GM19467 (cell line): Measurements from ENCODE around the gene CBLB.

Experiments
- ATAC-seq: cut with Tn5 transposase; IDR thresholded peaks from one replicate; pipeline ENCODE4 v1.9.1; 2021; ENCODE audit warnings: mild to moderate bottlenecking, moderate library complexity; ENCODE audit not compliant: unreplicated experiment

The CBLB gene

DNA sequence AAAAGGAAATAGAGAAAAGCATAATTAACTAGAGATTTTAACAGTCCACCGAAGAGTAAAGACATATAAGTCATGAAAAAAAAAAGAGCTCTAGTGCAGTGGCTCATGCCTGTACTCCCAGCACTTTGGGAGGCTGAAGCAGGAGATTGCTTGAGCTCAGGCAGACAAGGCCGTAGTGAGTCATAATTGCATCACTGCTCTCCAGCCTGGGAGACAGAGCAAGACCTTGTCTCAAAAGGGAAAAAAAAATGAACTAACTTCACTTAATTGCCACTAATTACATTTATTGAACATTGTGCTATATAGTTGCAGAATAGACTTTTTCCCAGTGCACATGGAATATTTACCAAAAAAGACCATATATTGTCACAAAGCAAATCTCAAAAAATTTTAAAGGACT is 221.8 kb downstream of the CBLB start:
- ATAC-seq: no peak

DNA sequence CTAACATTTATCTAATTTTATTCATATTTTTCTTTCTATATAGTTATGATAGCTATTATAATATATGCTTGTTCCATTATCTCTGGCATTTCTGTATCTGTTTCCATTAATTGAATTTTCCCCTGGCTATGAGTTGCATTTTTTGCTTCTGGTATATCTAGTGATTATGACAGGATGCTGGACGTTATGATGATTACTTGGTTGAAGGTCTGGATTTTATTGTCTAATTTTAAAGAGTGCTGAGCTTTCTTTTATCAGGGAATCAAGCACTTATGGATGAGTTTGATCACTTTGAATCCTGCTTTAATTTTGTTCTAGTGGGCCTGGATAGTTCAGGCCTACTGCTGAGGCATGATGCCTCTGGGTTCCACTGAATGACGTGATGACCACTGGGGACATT is 229.7 kb downstream of the CBLB start:
- ATAC-seq: no peak

DNA sequence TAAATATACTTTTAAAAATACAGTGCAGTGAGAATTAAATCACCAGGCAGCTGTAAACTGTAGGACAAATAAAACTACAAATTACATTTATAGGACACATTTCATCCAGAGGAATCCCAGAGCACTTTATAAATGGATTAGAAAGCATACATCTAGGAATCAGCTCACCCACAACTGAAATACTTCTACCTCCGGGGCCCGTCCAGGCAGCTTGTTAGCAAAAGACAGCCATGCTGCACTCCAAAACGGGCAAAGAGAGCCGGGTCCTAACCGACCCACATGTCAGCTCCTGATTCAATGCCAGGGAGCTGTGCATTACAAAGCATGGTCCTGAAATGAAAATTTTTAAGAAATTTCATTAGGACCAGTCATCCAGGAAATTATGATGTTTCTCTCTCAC is 234.1 kb downstream of the CBLB start:
- no peak for ATAC-seq

DNA sequence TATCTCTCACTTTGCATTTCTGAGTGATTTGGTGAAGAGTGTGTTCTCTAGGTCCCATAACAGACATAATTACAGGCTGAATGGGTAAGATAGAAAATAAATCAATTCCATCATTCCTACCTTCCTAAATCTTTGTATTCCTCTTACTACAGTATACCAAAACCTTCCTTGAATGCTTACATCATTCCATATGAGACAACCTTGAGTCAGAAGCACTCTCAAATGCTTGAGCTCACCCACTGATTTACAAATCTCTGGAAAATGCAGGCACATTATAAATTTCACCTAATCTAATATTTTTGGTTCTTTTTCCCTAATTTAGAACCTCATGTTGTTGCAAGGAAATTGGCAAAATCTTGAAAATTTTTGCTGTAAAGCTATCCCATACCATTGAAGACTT is 239.1 kb downstream of the CBLB start:
- ATAC-seq: no peak

DNA sequence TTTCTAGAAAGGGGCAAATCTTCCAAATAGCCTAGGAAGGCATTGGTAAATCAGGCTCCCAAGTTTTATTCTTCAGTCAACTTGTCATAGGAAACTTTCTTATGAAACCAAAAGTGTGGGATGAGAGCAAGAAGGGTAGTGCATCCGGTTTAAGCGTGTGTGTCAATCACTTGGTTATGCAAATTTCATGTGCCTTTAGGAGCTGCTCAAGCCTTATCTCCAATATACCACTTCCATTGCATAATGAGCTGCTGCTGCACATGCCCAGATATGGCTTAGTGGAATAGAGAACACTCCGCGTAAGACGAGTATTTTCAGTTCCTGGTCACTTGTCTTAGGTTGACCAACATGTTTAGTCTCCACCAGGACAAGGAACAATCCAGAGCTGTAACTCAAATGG is 242.1 kb downstream of the CBLB start:
- ATAC-seq: no peak

DNA sequence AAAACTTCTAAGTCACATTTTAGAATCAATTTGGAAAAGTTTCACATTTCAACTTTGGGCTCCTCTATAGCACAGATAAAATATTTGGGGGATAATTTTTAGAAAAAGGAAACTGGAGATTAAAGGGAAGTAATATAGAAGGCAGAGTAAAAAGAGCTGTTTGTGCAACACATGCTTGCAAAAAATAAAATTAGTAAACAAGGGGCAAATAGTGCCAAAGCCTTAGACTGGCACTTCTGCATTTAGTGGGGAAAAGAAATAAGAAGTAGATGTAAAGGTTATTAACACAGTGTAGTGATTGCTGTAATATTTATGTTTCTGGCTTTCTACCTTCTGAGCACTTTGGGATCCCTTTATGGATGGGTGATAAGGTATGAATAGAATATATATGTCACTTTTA is 246.6 kb downstream of the CBLB start:
- no peak for ATAC-seq

DNA sequence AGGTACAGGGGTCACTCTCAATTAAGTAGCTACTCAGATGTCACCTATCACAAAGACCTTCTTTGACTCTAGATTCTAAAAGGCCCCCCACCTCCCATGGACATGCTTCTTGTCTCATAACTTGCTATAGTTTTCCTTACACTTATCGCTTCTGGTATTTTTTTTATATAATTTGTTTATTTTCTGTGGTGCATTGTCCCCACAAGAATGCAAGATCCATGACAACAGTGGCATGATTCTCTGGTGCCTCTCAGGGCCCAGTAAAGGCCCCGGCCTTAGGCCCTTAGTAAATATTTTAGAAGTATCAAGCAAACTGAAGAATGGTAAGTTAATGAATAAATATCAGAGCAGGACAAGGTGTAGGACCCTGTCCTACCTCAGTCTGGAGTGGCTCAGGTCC is 248.6 kb downstream of the CBLB start:
- no peak for ATAC-seq

DNA sequence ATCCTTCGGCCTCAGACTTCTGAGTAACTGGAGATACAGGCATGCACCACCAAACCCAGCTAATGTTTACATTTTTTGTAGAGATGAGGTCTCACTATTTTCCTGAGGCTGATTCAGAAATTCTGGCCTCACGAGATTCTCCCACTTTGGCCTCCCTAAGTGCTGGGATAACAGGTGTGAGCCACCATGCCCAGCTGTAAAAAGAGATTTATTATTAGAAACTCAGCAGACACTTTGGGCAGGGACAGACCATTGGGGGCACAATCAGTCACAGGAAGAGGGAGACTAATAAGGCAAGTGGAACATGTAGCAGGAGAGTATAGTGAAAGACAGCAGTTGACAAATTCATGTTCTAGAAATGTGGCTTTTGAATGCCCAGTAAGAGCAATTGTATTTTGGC is 249.2 kb downstream of the CBLB start:
- ATAC-seq: no peak

DNA sequence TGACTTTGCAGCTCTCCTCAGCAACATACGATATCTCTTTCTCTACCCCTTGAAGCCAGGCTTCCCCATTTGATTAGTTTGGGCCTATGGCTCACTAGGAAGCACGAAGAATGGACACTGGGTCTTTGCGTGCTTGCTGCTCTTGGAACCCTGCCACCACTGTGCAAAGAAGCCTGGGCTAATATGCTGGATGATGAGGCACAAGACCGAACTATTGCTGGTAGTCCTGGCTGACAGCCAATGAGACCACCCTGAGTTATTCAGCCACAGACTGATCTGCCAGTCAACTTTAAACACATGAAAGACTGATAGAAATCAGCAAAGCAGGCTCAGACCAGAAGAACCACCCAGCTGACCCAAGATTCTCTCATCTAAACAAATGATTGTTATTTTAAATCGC is 250.3 kb downstream of the CBLB start:
- ATAC-seq: no peak

DNA sequence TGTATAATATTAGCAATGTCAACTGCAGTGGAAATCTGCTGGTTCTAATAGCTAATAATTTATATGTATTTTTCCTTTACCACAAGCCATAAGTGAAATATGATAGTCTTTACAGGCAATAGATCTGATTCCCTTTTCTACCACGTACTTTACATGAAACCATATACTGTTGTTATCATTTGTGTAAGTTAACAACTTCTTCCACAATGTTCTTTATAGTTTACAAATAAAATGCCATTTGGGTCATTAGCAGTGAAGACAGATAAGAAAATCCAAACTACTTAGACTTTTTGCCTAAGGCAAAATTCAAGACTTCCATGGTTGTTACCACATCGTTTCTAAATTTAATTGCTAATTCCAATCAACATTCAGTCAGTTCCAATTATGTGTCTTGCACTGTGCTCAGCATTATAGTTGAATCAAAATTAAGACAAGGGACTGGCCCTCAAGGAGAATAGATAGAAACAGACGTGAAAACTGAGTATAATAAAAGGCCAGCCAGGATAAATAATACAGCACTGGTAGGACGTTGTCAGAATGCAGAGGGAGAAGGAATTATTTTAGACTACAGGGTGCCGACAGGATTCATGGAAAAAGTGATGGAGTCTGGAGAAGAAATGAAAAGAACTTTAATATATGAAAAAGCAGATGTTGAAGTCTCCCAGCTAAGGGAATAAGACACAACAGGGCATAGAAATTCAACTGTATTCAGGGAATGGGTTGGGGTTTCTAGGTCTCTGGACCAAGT is 252.3 kb downstream of the CBLB start:
- ATAC-seq: no peak

DNA sequence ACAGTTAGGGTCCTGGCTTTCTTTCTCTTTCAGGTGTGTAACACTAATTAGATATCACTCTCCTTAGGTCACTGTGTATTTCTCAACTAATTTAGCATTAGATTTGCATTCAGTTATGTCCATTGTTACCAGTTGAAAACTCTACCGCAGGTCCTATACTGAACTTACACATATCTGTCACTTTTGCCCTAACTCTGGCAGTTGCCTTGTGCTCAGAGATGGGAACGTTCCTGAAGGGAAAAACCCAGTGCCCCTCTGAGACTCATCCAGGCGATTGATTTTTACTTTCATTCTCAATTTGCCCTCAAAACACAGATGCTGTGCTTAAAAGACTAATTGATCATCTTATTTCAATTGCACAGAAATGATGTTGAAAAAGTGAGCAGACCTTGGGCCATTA is 253.0 kb downstream of the CBLB start:
- ATAC-seq: no peak

DNA sequence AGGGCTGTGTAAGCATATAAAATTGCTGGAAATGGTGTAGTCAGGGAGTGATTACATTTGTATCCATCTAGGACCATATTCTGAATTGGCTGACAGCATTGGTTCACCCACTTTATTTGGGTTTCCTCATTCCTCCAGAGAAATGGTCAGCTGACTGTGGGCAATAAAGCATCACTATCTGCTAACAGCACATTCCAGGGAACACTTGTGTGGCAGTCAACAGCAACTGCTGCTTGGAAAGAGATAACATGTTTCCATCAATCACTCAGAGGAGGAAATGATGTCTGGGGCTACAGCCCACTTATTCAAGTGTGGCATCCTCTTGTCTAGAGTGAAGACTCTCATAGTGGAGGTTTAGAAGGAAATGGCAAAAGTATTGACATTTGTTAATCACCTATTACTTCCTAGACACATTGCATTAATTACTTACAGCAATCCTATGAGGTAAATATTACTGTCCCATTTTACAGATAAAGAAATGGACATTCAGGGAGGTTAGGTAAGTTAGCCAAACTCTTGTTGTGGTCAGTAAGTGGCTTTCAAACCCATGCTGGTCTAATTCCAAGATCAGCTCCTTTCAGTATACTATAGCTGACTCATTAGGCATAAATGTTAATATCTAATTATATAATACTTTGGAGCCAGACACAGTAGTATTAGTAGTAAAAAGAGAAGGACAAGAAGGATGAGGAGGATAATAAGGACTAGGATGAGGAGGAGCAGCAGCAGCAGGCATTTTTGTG is 254.4 kb downstream of the CBLB start:
- ATAC-seq: no peak

DNA sequence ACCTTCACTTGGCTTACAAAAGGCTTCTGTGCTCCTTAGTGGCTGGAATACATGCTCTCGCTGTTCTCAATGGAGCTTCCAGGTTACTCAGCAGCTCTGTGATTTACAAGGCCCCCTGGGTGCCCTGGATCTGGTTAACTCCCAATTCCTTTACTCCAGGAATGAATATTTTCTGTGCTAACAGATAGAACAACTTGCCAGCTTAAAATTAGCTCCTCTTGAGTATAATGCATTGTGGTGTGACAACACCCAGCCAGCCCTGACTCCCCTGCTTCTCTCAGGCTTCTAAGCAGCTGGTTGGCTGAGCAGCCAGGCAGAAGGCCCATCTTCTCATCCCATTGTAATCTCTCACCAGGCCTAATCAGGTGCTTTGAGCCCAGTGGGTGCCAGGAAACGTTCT is 255.7 kb downstream of the CBLB start:
- no peak for ATAC-seq

DNA sequence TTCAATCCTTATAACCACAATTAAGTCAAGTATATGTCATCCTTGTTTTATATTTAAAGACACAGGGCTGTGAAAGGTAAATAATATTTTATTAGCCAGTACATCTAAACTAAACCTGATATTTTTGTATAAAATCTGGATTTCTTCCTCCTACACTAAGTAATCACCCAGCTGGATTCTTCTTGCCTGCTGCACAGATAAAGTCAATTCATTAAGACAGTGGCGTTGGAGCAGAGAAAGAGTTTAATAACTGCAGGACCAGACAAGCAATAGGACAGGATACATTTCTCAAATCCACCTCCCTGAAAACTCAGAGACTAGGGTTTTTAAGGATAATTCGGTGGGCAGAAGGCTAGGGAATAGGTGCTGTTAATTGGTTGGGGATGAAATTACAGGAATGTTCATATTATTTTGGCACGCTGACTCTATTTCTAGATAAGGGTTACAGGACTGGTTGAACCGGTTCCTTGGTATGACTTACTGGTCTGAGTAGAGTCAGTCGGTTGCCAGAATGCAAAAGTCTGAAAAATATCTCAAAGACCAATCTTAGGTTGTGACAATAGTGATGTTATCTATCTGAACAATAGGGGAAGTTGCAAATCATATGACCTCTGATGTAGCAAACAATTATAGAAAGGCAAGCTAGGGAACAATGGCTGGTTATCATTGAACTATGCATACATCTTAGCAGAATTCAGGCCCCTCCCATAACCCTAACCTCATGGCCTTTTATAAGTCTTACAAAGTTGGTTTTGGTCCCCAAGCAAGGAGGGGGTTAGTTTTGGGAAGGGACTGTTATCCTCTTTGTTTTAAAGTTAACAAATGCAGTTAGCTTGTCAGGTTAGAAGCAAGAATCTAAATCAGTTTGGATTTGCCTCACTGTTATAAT is 257.3 kb downstream of the CBLB start:
- no peak for ATAC-seq

DNA sequence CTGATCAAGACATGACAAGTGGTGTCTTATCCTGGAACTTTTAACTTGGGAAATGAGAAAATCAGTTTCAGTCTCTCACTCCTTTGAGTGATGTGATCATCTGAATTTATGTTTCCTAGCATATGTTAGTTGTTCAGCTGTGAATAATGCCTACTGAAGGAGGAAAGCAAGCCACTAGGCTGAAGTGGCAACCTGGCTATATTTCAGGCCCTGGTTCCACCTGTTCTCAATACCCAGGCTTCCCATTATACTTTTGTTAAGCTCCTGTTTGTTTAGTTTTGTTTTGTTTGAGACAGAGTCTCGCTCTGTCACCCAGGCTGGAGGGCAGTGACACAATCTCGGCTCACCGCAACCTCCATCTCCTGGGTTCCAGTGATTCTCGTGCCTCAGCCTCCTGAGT is 258.3 kb downstream of the CBLB start:
- ATAC-seq: no peak

DNA sequence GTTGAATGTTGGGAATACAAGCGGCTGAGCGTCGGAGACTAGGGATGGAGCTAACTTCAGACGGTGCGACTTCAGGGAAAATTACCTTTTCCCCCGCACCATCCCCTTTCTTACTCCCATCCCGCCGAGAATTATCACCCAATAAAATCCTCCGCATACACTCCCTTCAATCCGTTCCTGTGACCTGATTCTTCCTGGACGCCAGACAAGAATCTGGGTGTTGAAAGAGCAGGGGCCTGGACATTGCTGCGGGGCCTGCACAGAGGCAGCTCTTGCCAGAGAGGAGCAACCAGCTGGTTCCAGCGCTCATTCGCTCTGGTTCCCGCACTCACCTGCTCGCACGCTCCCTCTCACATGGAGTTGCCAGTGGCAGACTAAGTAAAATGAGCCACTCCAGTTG is 260.2 kb downstream of the CBLB start:
- no peak for ATAC-seq

DNA sequence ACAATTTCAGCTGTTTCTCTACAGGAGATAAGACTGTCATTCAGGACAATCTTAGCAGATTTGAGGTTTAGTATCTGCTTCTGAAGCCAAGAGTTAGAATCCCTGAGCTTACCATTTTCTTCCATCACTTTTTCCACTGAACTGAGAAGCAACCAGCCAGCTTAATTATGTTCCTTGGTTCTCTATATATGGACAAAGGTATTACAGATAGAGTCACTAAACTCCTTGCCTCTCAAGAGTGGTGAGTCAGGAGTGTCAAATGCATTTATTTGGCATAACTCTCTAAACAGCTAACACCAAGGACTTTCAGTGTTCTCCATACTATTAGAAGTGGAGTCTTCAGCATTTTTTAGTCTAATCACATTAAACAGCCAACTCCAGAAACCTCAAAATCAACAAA is 262.8 kb downstream of the CBLB start:
- ATAC-seq: no peak
